ENCODE data around the gene BECN2.

The BECN2 gene, protein sequence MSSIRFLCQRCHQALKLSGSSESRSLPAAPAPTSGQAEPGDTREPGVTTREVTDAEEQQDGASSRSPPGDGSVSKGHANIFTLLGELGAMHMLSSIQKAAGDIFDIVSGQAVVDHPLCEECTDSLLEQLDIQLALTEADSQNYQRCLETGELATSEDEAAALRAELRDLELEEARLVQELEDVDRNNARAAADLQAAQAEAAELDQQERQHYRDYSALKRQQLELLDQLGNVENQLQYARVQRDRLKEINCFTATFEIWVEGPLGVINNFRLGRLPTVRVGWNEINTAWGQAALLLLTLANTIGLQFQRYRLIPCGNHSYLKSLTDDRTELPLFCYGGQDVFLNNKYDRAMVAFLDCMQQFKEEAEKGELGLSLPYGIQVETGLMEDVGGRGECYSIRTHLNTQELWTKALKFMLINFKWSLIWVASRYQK

DNA sequence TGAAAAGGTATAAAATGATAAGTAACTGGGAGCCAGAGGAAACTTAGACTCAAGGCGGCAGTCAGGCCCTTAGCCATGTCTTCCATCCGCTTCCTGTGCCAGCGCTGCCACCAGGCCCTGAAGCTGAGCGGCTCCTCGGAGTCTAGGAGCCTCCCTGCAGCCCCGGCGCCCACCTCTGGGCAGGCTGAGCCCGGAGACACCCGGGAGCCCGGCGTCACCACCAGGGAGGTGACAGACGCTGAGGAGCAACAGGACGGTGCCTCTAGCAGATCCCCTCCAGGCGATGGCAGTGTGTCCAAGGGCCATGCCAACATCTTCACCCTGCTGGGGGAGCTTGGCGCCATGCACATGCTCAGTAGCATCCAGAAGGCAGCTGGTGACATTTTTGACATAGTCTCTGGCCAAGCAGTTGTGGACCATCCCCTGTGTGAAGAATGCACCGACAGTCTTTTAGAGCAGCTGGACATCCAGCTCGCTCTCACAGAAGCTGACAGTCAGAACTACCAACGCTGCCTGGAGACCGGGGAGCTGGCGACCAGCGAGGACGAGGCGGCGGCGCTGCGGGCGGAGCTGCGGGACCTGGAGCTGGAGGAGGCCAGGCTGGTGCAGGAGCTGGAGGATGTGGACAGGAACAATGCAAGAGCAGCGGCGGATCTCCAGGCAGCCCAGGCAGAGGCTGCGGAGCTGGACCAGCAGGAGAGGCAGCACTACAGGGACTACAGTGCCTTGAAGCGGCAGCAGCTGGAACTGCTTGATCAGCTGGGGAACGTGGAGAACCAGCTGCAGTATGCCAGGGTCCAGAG is at the start of gene BECN2:
Gene BECN2 (plus strand): TSS at position 76 of the 803 bp plus-strand sequence. CDS start 0 bp downstream, at position 76.
- DNase-seq, result no peak

GRCh38 chr1:241916196-241916595 is 41.4 kb upstream of the BECN2 start:
- DNase-seq, result no peak

GRCh38 chr1:241917487-241917886 is 40.1 kb upstream of the BECN2 start:
- DNase-seq, result no peak

- DNase-seq, result no peak
Observed at GRCh38 chr1:241918879-241919278, 38.7 kb upstream of the BECN2 start.

DNA sequence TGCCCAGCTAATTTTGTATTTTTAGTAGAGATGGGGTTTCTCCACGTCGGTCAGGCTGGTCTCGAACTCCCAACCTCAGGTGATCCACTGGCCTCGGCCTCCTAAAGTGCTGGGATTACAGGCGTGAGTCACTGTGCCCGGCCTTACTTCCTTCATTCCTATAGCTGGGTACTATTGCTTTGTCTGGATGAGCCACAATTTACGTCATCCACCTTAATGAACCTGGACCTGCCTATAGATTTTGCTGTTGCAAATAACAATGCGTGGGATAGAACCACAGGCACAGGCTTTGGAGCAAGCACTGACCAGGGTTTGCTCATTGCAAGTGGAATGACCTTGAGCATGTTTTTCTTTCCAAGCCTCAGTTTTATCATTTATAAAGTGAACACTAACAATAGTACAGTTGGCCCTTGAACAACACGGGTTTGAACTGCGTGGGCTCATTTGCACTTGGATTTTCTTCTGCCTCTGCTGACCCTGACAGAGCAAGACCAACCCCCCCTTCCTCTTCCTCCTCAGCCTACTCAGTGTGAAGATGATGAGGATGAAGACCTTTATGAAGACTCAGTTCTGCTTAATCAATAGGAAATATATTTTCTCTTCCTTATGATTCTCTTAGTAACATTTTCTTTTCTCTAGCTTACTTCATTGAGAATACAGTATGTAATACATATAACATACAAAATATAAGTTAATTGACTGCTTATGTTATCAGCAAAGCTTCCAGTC is 33.3 kb upstream of the BECN2 start:
- DNase-seq, result no peak

GRCh38 chr1:241926141-241926540 is 31.4 kb upstream of the BECN2 start:
- DNase-seq, result no peak

DNA sequence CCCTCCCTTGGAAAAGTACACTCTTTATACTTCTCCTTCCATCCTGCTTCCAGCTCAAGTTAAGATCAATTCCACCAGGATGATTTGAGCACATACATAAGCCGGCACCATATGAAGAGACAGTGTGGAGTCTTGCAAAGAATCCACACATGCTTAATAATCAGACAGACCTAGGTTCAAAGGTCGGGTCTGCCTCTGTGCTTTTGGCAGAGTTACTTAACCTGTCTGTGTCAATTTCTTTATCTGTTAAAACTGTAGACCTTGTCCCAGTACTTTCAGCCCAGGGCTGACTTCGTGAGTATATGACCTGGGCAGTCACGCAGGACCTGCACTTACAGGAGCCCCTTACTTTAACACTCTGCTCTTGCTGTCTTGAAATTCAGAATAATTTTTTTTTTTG is 30.2 kb upstream of the BECN2 start:
- DNase-seq, result no peak

DNA sequence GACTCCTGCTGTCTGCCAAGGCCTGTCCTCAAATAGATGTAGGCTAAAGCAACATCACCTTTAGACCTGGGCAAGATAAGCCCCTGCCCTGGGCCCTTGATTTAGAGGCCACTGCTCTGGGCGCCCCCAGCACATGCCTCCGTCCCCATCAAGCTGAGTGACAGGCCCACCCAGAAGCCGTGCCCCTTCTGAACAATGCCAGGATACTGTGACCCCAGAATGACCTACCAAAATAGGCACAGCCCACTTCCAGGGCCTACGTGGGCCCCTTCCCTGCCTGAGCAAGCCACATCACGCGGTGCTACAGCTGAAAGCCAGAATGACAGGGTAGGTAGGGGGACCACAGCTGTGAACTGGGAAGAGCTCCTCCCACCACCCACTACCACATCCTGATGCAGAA is 24.7 kb upstream of the BECN2 start:
- DNase-seq, result no peak

DNA sequence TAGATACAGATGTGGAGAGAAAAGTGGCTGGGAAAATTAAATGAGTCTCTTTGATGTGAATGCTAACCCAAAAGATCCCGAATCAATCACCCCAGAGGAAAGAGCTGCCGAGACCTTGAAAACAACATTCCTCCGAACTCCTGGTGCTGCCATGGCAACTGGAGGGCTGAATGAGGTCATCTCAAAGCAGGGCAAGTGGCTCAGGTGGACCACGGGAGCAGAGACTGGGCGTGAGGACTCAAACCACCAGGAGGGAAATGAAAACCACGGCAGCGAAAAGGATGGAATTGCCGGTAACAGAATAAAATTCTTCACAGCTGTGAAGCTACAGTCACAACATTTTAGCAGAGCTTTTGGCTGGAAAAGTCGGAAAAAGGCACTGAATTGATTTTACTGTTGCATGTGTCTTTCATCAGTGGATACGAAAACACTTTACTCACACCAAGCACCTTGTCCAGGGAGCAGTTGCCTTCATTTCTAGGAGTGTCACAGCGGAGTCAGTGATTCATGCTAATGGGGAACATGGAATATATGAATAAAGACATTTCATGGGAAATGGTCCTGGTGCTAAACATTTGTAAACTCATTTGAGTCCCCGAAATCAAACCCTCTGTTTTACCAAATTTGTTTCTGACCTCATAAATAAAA is 23.2 kb upstream of the BECN2 start:
- DNase-seq, result no peak

GRCh38 chr1:241934866-241935265 is 22.7 kb upstream of the BECN2 start:
- DNase-seq, result no peak

DNA sequence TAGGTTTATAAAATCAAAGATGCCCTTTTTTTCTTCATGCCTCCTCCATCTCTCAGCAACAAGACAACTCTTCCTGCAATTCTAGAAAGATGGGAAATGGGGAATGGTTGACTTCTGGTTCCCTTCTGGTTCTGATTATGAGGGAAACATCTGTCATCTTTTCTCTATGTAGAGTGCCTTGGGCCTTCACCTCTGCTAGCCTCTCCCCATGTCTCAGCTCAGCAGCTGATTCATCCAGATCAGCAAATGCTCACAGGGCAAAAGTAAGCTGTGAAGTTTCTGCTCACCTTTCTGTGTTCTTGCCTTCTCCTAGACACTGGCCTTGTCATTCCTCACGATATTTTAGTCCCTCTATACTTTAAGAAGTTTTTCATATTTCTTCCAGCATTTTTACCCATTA is 17.8 kb upstream of the BECN2 start:
- no peak for DNase-seq

DNA sequence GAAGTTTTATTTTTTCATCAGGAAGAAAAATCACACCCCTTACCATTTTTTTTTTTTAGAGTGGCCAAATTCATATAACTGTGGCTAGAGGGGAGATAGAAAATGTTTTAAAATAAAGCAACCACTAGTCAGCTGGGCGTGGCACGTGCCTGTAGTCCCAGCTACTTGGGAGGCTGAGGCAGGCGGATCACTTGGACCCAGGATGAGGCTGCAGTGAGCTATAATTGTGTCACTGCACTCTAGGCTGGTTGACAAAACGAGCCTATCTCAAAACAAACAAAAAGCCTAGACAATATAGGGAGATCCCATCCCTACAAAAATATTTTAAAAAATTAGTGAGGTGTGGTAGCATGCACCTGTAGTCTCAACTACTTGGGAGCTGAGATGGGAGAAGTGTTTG is 14.8 kb upstream of the BECN2 start:
- no peak for DNase-seq

DNA sequence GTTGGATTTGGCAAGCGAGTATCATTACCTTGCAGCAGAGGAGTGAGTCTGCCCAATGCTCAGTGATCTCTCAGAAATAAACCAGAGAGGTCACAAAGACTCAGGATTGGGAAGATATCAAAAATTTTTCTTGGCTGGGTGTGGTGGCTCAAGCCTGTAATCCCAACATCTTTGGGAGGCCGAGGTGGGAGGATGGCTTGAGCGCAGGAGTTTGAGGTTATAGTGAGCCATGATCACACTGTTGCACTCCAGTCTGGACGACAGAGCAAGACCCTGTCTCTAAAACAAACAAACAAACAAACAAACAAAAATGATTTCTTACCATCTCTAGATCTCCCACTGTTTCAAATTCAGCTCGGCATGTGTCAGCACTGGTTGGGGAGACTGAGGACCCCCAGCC is 13.3 kb upstream of the BECN2 start:
- DNase-seq, result no peak

DNA sequence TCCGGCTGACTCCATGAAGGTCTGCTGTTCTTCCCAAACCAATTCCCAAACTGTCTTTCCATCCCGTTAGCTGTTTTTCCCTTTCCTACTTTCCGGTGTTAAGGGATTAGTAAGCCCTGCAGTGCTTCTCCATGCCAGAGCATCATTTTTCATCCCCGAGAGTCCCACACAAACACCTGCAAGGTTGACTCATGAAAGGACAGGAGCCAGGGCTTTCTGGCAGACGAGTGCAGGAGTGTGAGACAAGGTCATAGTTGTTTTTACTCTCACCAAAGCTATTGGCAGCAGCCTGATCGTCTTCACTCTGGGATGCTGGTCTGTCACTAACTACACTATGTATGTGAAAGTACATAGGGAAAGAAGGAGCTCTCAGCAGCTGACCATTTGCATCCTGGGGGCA is 10.2 kb upstream of the BECN2 start:
- DNase-seq, result no peak

GRCh38 chr1:241950390-241950789 is 7.2 kb upstream of the BECN2 start:
- DNase-seq, result no peak

GRCh38 chr1:241962153-241962552 is 4.6 kb downstream of the BECN2 start:
- no peak for DNase-seq

- DNase-seq, result no peak
Observed at GRCh38 chr1:241963722-241964121, 6.2 kb downstream of the BECN2 start.

- peak; percentile 2 to 3 for DNase-seq
Observed at GRCh38 chr1:241964550-241965282, 7.1 kb downstream of the BECN2 start.

GRCh38 chr1:241968611-241969010 is 11.0 kb downstream of the BECN2 start:
- no peak for DNase-seq

DNA sequence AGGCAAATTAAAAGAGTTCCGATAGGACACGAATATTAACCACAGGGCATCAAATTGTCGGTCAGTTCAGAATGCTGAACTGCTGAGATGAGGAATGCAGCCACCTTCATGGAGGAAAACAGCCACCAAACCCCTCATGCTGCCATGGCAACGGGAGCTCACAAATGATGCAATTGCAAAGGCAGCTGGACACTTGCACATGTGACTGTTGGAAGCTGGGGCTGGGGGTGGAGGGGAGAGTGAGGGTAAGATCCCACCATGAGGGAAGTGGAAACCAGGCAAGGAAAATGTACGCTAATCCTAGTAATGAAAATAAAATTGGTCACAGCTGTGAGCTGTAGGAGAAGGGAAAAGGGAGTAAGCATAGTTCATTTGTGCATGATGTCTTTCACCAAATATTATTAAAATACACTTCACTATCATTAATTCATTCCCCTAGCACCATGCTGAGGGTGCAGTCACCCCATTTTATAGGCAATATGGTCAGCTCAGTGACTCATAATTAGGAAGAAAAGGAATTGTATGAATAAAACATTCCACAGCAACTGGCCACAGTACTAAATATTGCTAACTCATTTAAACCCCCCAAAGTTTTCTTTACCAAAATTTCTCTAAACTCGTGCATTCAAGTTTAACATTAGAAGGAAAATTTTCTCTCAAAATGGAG is 15.3 kb downstream of the BECN2 start:
- DNase-seq, result no peak

GRCh38 chr1:241976229-241976628 is 18.7 kb downstream of the BECN2 start:
- no peak for DNase-seq

DNA sequence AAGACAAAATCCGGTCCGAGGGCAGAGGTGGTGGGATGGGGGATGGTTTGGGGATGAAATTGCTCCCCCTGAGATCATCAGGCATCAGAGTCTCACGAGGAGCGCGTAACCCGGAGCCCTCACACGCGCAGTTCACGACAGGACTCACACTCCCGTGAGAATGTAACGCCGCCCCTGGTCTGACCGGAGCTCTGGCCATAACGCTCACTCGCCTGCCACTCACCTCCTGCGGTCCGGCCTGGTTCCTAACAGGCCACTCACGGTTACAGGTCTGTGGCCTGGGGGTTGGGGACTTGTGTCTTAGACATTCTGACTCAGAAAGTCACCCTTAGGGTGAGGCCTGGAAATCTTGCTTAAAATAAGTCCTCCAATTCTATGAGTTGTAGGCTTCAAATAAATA is 21.5 kb downstream of the BECN2 start:
- DNase-seq, result no peak
